Measurements from ENCODE around the gene TRERF1. TPM values are rescaled to one million over a fixed set of nuclear protein-coding genes. Genes with fewer than 3 reads are reported as not detected.

The TRERF1 gene
- total and polyA plus RNA-seq, 2 experiments from 2014 or later, result 6.4 to 8.7 TPM

- Histone ChIP-seq H3K27ac (no peak overlapping the region), H3K9me3 (ENCODE audit: low read depth) (no peaks in the 10 kb centered on the region), H3K4me3 (no peak overlapping the region), H3K27me3 (no peaks in the 10 kb centered on the region), H3K4me1 (ENCODE audit: low read depth) (no peaks in the 10 kb centered on the region), H3K36me3 (no peaks in the 10 kb centered on the region)
- TF ChIP-seq CTCF (IDR thresholded peaks at IDR 0.05; ENCODE audit: low read depth, low read length), result no peak
- peak in 1 of 2 donors; percentile 41 for DNase-seq (ENCODE audit: low read depth in 1 of 2, low spot score in 1 of 2)
Measured at GRCh38 chr6:42201382-42201781, 250.3 kb downstream of the TRERF1 start.

GRCh38 chr6:42200035-42200434, 251.7 kb downstream of the TRERF1 start:
- Histone ChIP-seq H3K9me3 (ENCODE audit: low read depth) (no peaks in the 10 kb centered on the region), H3K4me3 (no peak overlapping the region), H3K4me1 (ENCODE audit: low read depth) (no peaks in the 10 kb centered on the region), H3K27ac (no peak overlapping the region), H3K27me3 (no peaks in the 10 kb centered on the region), H3K36me3 (no peaks in the 10 kb centered on the region)
- TF ChIP-seq CTCF (IDR thresholded peaks at IDR 0.05; ENCODE audit: low read depth, low read length), result no peak
- DNase-seq (ENCODE audit: low read depth in 1 of 2, low spot score in 1 of 2), result peak in 1 of 2 donors; percentile 93

GRCh38 chr6:42199106-42199981, 252.4 kb downstream of the TRERF1 start:
- no peaks in the 10 kb centered on the region for H3K27me3 ChIP-seq
- peak in 1 of 2 donors; percentile 80 for DNase-seq (ENCODE audit: low read depth in 1 of 2, low spot score in 1 of 2)
- no peaks in the 10 kb centered on the region for H3K36me3 ChIP-seq
- H3K4me1 ChIP-seq (ENCODE audit: low read depth), result no peaks in the 10 kb centered on the region
- H3K27ac ChIP-seq, result no peak overlapping the region
- TF ChIP-seq CTCF (IDR thresholded peaks at IDR 0.05; ENCODE audit: low read depth, low read length), result no peak
- no peaks in the 10 kb centered on the region for H3K9me3 ChIP-seq (ENCODE audit: low read depth)
- no peak overlapping the region for H3K4me3 ChIP-seq

GRCh38 chr6:42197555-42198362, 254.0 kb downstream of the TRERF1 start:
- Histone ChIP-seq H3K27me3 (no peaks in the 10 kb centered on the region), H3K27ac (no peak overlapping the region), H3K4me1 (ENCODE audit: low read depth) (no peaks in the 10 kb centered on the region), H3K36me3 (no peaks in the 10 kb centered on the region), H3K9me3 (ENCODE audit: low read depth) (no peaks in the 10 kb centered on the region), H3K4me3 (no peak overlapping the region)
- peak in 1 of 2 donors; percentile 83 for DNase-seq (ENCODE audit: low read depth in 1 of 2, low spot score in 1 of 2)
- peak; percentile 12 for TF ChIP-seq CTCF (IDR thresholded peaks at IDR 0.05; ENCODE audit: low read depth, low read length)

GRCh38 chr6:42195415-42195814, 256.3 kb downstream of the TRERF1 start:
- no peaks in the 10 kb centered on the region for H3K27me3 ChIP-seq
- no peak for DNase-seq (ENCODE audit: low read depth in 1 of 2, low spot score in 1 of 2)
- no peak for TF ChIP-seq CTCF (IDR thresholded peaks at IDR 0.05; ENCODE audit: low read depth, low read length)

More at GRCh38 chr6:42195415-42195814, 256.3 kb downstream of the TRERF1 start:
- no peak overlapping the region for H3K27ac ChIP-seq
- no peaks in the 10 kb centered on the region for H3K36me3 ChIP-seq
- no peaks in the 10 kb centered on the region for H3K9me3 ChIP-seq (ENCODE audit: low read depth)
- no peaks in the 10 kb centered on the region for H3K4me1 ChIP-seq (ENCODE audit: low read depth)
- no peak overlapping the region for H3K4me3 ChIP-seq

Measured in cardiac muscle cell (in vitro differentiated cells and primary cell).